Thoracic aorta (tissue), 2 donors: ENCODE results near the gene LHPP. TPM values are rescaled to one million over a fixed set of nuclear protein-coding genes. Genes with fewer than 3 reads are reported as not detected.

Source experiments
- ATAC-seq: fragments of 150-250 bp; one replicate; pipeline ENCODE4 v1.8.0; 2017; ENCODE audit warnings: low read depth; ENCODE audit not compliant: insufficient number of reproducible peaks, low FRiP score
- DNase-seq: peaks from one replicate; pipeline ENCODE4 v3.0.0-alpha.2; 2020; ENCODE audit warnings: low spot score
- H3K27ac ChIP-seq, 2 donors: fragments of 200-600 bp; sonication (generic); 1 replicate in 1 of 2; 2 replicates in 1 of 2; pipeline ENCODE4 v1.5.1; 2016; ENCODE audit warnings: mild to moderate bottlenecking in 2 of 2, moderate library complexity in 2 of 2
- H3K27me3 ChIP-seq: fragments of 200-600 bp; sonication (generic); replicated peaks from 2 replicates; pipeline ENCODE4 v1.6.0; 2016; ENCODE audit warnings: mild to moderate bottlenecking; ENCODE audit not compliant: insufficient read depth
- H3K36me3 ChIP-seq: fragments of 200-600 bp; sonication (generic); one replicate; pipeline ENCODE4 v1.5.1; 2016
- H3K4me1 ChIP-seq, 2 donors: fragments of 200-600 bp; sonication (generic); 1 replicate in 1 of 2; 2 replicates in 1 of 2; pipeline versions ENCODE4 v1.5.1 to v1.6.0; 2016; ENCODE audit warnings: low read depth in 2 of 2, mild to moderate bottlenecking in 1 of 2; ENCODE audit not compliant: control insufficient read depth in 1 of 2
- H3K4me3 ChIP-seq: fragments of 200-600 bp; sonication (generic); 2 replicates; pipeline ENCODE4 v1.5.1; 2016; ENCODE audit warnings: mild to moderate bottlenecking
- H3K9me3 ChIP-seq: fragments of 200-600 bp; sonication (generic); 2 replicates; pipeline ENCODE4 v1.5.1; 2016
- total RNA-seq, 2 donors: library from RNA; depleted of rRNA; stranded (reverse); fragments of >200 nt; gene quantifications; one replicate each; pipeline versions ENCODE4 v1.1.0 to v1.2.3, GENCODE V29; 2016
- TF ChIP-seq, protein P1 (sequence below): fragments of 200-600 bp; sonication (generic); IDR thresholded peaks from one replicate; pipeline ENCODE4 v1.5.1; 2019; ENCODE audit warnings: antibody characterized with exemption

The LHPP gene
- total RNA-seq, 2 donors from 2014 or later, result 7.2 to 24.1 TPM

DNA sequence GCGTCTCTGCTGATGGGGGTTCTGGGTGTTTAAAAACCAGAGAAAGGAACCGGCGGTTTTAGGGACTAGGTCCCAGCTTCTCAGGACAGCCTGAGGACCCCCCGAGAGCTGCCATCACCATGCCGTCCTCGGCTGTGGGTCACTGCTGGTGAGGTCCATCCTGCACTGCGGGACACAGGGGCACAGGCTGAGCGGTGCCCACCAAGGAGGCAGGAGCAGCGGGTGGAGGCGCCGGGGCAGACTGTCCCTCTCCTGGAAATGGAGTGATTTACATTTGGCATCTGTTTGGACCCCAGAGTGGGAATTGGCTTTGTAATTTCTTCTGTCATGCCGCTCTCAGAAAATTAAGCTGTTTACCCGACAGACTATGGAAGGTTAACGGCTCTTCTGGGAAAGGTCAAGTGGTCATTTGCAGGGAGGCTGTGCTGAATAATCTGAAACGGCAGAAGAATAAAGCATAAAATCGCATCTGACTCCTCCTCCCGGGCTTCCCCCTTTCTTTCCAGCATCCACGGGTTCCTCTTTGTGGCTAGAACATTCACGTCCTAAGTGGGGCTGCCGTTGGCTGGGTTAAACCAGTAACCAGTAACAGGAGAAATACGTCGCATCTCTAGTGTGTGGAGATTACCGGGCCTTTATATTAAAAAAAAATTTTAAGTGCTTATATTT is 31.7 kb downstream of the LHPP start:
- H3K27ac ChIP-seq, result no peak overlapping the region
- ATAC-seq (no peak), DNase-seq (no peak)
- no peaks in the 10 kb centered on the region for H3K36me3 ChIP-seq
- no peaks in the 10 kb centered on the region for H3K27me3 ChIP-seq
- no peaks in the 10 kb centered on the region for H3K9me3 ChIP-seq
- no peaks in the 10 kb centered on the region for H3K4me1 ChIP-seq
- H3K4me3 ChIP-seq, result no peak overlapping the region
- TF ChIP-seq, protein P1, sequence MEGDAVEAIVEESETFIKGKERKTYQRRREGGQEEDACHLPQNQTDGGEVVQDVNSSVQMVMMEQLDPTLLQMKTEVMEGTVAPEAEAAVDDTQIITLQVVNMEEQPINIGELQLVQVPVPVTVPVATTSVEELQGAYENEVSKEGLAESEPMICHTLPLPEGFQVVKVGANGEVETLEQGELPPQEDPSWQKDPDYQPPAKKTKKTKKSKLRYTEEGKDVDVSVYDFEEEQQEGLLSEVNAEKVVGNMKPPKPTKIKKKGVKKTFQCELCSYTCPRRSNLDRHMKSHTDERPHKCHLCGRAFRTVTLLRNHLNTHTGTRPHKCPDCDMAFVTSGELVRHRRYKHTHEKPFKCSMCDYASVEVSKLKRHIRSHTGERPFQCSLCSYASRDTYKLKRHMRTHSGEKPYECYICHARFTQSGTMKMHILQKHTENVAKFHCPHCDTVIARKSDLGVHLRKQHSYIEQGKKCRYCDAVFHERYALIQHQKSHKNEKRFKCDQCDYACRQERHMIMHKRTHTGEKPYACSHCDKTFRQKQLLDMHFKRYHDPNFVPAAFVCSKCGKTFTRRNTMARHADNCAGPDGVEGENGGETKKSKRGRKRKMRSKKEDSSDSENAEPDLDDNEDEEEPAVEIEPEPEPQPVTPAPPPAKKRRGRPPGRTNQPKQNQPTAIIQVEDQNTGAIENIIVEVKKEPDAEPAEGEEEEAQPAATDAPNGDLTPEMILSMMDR, result no peak

GRCh38 chr10:124494046-124494807 is 32.6 kb downstream of the LHPP start:
- ATAC-seq (no peak), DNase-seq (no peak)
- Histone ChIP-seq H3K4me1 (no peaks in the 10 kb centered on the region), H3K4me3 (peak overlapping the region; percentile 20), H3K27ac (no peak overlapping the region), H3K36me3 (no peaks in the 10 kb centered on the region), H3K9me3 (no peaks in the 10 kb centered on the region), H3K27me3 (no peaks in the 10 kb centered on the region)
- TF ChIP-seq, protein P1, result no peak

- H3K27me3 ChIP-seq, result no peaks in the 10 kb centered on the region
- H3K27ac ChIP-seq, result no peak overlapping the region
- ATAC-seq, result no peak
- TF ChIP-seq, protein P1, result no peak
- H3K4me3 ChIP-seq, result no peak overlapping the region
- no peak for DNase-seq
- no peaks in the 10 kb centered on the region for H3K36me3 ChIP-seq
- no peaks in the 10 kb centered on the region for H3K4me1 ChIP-seq
- no peaks in the 10 kb centered on the region for H3K9me3 ChIP-seq
Observed at GRCh38 chr10:124495162-124495561, 33.5 kb downstream of the LHPP start.

GRCh38 chr10:124495725-124496124 is 34.1 kb downstream of the LHPP start:
- Histone ChIP-seq H3K36me3 (no peaks in the 10 kb centered on the region), H3K4me3 (no peak overlapping the region), H3K27ac (no peak overlapping the region), H3K27me3 (no peaks in the 10 kb centered on the region), H3K9me3 (no peaks in the 10 kb centered on the region), H3K4me1 (no peaks in the 10 kb centered on the region)
- no peak for DNase-seq
- TF ChIP-seq, protein P1, result no peak
- ATAC-seq, result no peak

DNA sequence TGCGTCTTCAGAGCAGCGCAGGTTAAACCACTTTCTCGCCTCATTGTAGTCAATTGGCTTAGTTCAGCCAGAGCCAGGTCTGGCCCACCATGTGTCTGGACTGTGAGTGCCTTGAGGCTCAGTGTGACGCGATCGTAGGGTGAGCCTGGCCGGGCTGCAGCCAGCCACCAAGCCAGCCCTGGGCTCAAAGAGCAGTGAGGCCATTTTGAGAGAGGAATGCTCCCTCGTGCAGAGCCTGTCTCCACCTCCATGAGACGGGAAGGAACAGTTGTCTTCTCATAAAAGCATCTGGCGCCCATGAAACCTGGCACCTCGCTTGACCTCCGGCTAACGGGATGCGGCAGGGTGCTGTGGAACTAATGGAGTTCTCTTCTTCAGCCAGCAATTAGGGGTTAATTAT is 34.5 kb downstream of the LHPP start:
- DNase-seq (no peak), ATAC-seq (no peak)
- Histone ChIP-seq H3K36me3 (no peaks in the 10 kb centered on the region), H3K27ac (no peak overlapping the region), H3K4me1 (no peaks in the 10 kb centered on the region), H3K27me3 (no peaks in the 10 kb centered on the region), H3K4me3 (no peak overlapping the region), H3K9me3 (no peaks in the 10 kb centered on the region)
- TF ChIP-seq, protein P1, result no peak
